ENCODE measurements around the gene KCND1.

Gene KCND1

DNA sequence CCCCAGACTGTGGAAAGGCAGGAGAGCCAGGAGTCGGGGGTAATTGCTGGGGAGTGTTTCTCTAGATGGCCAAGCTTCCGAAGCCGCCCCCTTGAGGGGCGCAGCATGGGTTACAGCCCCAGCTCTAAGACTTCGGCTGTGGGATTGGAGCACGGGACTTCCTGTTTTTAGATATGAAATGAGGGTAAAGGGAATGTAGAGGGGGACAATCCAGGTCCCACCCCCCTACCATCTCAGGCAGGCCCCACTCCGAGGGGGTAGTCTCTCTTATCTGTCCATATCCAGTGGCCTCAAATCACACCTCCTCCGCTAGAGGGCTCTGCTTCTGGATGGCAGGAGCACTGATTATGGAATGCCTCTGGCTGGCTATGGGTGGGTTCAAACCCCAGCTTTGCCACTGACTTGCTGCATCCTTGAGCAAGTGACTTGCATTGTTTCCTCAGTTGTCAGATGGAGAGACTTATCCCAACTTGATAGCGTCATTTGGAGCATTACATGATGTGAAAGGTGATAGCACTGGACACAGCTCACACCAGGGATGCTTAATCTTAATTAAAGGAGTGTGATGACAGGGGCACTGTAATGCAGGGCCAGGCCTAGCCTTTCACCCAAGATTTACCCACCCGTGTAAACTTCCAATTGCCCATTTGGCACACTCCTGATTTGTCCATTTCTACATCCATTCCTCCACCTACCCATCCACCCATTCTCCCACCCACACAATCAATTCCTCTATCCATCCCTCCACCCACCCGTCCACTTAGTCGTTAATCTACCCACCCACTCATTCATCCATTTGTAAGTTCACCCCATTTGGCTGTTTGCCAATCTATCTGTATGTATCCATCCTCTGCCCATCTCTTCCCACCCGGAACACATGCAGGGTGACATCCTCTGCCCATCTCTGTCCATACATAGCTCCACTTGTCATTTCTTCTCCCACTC lies 848 bp upstream of the KCND1 start:
- TF ChIP-seq EZH2 (IDR thresholded peaks at IDR 0.05) (no peak), FOXP2 (optimal IDR thresholded peaks at IDR 0.05; ENCODE audit: control extremely low read depth, extremely low read length, insufficient read depth) (no peak), POLR2AphosphoS5 (IDR thresholded peaks at IDR 0.05; ENCODE audit: borderline replicate concordance, low read depth, low read length) (peak; percentile 10; the same call in 1 of the 2 replicates)
- Histone ChIP-seq H3K9me3 (ENCODE audit: low read depth, low read length) (no peaks in the 10 kb centered on the region), H3K36me3 (ENCODE audit: insufficient read depth, low read length) (no peaks in the 10 kb centered on the region; the same call in 1 of the 2 replicates), H3K9ac (ENCODE audit: insufficient read length) (no peak overlapping the region), H3K27ac (no peak overlapping the region), H3K4me3 (peak overlapping the region; percentile 76)
- DNase-seq (ENCODE audit: low read depth, low spot score), result no peak

DNA sequence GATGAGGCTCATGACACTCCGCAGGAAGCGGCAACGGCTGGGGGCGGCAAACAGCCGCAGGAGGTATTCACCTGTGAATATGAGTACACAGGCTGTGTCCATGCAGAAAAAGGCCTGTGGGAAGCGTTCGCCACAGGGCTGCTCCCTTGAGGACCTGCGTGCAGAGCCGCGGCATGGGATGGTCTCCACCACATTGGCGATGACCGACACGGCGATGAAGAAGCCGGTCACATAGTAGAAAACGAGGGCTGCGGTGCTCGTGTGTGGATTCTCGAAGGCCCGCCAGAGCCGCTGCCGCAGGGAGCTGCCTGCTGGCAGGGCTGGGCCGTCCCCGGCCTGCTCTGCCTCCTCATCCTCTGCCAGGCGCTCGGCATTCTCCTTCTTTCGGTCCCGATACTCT lies 2.2 kb downstream of the KCND1 start:
- H3K9ac ChIP-seq (ENCODE audit: insufficient read length), result no peak overlapping the region
- no peaks in the 10 kb centered on the region for H3K9me3 ChIP-seq (ENCODE audit: low read depth, low read length)
- H3K36me3 ChIP-seq (ENCODE audit: insufficient read depth, low read length), result no peaks in the 10 kb centered on the region
- no peak overlapping the region for H3K27ac ChIP-seq
- DNase-seq (ENCODE audit: low read depth, low spot score), result no peak
- no peak overlapping the region for H3K4me3 ChIP-seq
- TF ChIP-seq FOXP2 (optimal IDR thresholded peaks at IDR 0.05; ENCODE audit: control extremely low read depth, extremely low read length, insufficient read depth) (no peak), POLR2AphosphoS5 (IDR thresholded peaks at IDR 0.05; ENCODE audit: borderline replicate concordance, low read depth, low read length) (no peak), EZH2 (IDR thresholded peaks at IDR 0.05) (no peak)

DNA sequence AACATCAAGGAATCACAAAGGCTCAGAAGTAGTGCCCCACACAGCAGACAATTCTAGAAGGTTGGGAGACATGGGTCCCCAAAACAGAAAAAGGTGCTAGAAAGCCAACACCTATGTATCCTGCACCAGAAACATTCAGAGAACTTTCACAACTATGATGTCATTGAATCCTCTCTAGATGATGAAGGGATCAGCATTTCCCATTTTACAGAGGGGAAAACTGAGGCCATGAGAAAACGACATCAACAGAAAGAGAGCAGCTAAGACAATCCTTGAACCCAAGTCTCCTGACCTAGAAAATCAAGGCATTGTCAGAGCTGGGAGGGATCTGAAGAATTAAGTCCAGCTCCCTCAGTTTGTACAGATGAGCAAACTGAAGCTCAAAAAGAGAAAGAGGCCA lies 3.3 kb downstream of the KCND1 start:
- TF ChIP-seq FOXP2 (optimal IDR thresholded peaks at IDR 0.05; ENCODE audit: control extremely low read depth, extremely low read length, insufficient read depth), result no peak
- no peak for TF ChIP-seq POLR2AphosphoS5 (IDR thresholded peaks at IDR 0.05; ENCODE audit: borderline replicate concordance, low read depth, low read length)
- TF ChIP-seq EZH2 (IDR thresholded peaks at IDR 0.05), result no peak
- Histone ChIP-seq H3K27ac (no peak overlapping the region), H3K4me3 (no peak overlapping the region), H3K9ac (ENCODE audit: insufficient read length) (no peak overlapping the region), H3K36me3 (ENCODE audit: insufficient read depth, low read length) (no peaks in the 10 kb centered on the region), H3K9me3 (ENCODE audit: low read depth, low read length) (no peaks in the 10 kb centered on the region)
- DNase-seq (ENCODE audit: low read depth, low spot score), result no peak

DNA sequence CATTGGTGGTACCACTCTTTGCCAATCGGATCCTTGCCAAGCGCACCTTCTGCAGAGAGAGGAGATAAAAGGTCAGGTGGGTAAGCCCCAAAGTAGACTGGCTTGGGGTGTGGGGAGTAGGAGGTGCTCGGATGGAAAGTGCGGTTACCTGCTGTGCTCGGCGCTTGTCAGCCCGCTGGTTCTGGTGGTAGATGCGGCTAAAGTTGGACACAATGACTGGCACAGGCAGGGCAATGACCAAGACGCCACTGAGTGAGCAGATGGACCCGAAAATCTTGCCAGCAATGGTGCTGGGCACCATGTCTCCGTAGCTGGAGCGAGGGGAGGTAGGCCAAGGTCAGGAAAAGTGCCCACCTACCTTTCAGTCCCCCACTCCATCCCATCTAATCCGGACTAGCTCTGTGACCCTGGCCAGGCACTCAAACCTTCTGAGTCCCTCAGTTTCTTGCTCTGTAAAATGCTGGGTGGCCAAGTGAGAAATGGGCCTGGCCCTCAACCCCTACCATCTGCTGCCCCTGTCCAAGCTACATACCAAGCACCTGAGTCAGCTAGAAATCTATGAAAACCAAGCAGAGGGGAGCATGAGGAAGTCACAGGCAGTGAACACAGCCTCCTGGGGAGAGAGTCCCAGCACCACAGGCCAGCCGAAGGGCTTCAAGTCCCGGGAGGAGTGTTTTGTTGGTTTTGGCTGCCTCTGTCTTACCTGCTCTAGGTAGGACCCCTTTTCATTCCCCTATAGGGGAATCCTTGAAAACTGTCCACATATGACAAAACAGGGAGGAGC lies 4.7 kb downstream of the KCND1 start:
- Histone ChIP-seq H3K4me3 (no peak overlapping the region), H3K9me3 (ENCODE audit: low read depth, low read length) (no peaks in the 10 kb centered on the region), H3K27ac (no peak overlapping the region), H3K36me3 (ENCODE audit: insufficient read depth, low read length) (no peaks in the 10 kb centered on the region), H3K9ac (ENCODE audit: insufficient read length) (no peak overlapping the region)
- TF ChIP-seq FOXP2 (optimal IDR thresholded peaks at IDR 0.05; ENCODE audit: control extremely low read depth, extremely low read length, insufficient read depth) (no peak), EZH2 (IDR thresholded peaks at IDR 0.05) (no peak), POLR2AphosphoS5 (IDR thresholded peaks at IDR 0.05; ENCODE audit: borderline replicate concordance, low read depth, low read length) (no peak)
- DNase-seq (ENCODE audit: low read depth, low spot score), result no peak

DNA sequence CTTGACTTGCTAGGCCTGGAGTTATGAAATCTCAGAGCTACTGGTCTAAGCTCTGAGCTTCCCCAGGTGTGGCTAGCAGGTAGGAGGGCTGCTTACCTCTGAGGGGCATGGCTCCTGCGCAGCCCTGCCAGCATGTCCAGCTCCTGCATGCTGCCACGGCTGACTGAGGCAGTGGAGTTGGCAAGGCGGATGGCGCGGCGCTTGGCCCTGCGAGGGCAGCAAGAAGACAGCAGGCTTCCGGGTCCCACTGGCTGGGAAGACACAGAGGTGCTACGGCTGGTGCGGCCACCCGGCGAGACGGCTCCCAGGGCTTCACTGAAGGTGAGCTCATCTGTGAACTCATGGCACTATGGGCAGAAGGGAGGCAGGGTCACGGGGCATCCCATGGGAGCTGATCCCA lies 5.7 kb downstream of the KCND1 start:
- no peak overlapping the region for H3K9ac ChIP-seq (ENCODE audit: insufficient read length)
- TF ChIP-seq EZH2 (IDR thresholded peaks at IDR 0.05), result no peak
- no peak for TF ChIP-seq POLR2AphosphoS5 (IDR thresholded peaks at IDR 0.05; ENCODE audit: borderline replicate concordance, low read depth, low read length)
- no peak for TF ChIP-seq FOXP2 (optimal IDR thresholded peaks at IDR 0.05; ENCODE audit: control extremely low read depth, extremely low read length, insufficient read depth)
- H3K27ac ChIP-seq, result no peak overlapping the region
- H3K36me3 ChIP-seq (ENCODE audit: insufficient read depth, low read length), result no peaks in the 10 kb centered on the region
- no peak overlapping the region for H3K4me3 ChIP-seq
- no peak for DNase-seq (ENCODE audit: low read depth, low spot score)
- H3K9me3 ChIP-seq (ENCODE audit: low read depth, low read length), result no peaks in the 10 kb centered on the region

DNA sequence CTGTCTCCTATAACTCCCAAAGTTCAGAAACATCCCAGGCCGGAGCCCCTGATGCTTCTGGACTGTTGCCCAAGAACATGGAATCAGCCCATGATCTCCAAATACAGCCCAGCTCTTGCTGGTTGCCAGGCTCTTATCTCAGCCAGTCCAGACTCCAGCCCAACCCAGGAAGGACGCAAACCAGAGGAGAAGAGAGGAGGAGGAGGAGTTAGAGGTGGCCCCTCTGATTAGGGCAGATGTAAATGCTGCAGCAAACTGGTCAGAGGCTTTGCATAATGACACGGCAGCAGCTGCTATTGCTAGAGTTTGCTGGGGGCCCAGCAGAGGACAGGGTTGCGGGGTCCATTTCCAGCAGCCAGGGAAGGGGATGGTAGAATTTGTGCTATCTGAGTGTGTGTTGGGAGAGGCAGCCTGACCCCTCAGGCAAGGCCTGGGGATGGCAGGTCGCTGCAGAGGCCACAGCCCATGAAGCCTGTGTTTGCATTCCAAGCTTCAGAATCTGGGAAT lies 10.0 kb downstream of the KCND1 start:
- H3K4me3 ChIP-seq, result no peak overlapping the region

DNA sequence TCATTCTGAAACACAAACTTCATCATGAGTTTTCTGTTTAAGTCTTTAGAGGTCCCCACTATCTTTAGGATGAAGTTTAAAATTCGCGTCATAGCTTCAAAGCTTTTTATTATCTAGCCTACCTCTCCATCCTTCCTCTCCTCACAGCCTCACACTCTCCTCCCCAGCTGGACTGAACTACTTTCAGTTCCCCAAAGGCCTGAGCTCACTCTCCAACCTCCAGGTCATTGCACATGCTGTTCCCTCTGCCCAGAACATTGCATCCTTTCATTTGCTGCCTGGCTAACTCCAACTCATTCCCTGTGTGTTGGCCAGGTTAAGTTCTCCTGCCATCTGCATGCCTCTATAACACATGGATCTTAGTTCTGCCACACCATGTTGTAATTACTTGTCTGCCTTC lies 11.4 kb downstream of the KCND1 start:
- H3K9ac ChIP-seq (ENCODE audit: insufficient read length), result no peak overlapping the region
- H3K9me3 ChIP-seq (ENCODE audit: low read depth, low read length), result no peaks in the 10 kb centered on the region
- no peak overlapping the region for H3K27ac ChIP-seq
- H3K4me3 ChIP-seq, result no peak overlapping the region
- DNase-seq (ENCODE audit: low read depth, low spot score), result no peak
- no peak for TF ChIP-seq FOXP2 (optimal IDR thresholded peaks at IDR 0.05; ENCODE audit: control extremely low read depth, extremely low read length, insufficient read depth)
- TF ChIP-seq EZH2 (IDR thresholded peaks at IDR 0.05), result no peak
- TF ChIP-seq POLR2AphosphoS5 (IDR thresholded peaks at IDR 0.05; ENCODE audit: borderline replicate concordance, low read depth, low read length), result no peak
- no peaks in the 10 kb centered on the region; the same call in 1 of the 2 replicates for H3K36me3 ChIP-seq (ENCODE audit: insufficient read depth, low read length)

More for the DNA sequence above, 10.0 kb downstream of the KCND1 start:
- TF ChIP-seq FOXP2 (optimal IDR thresholded peaks at IDR 0.05; ENCODE audit: control extremely low read depth, extremely low read length, insufficient read depth) (no peak), EZH2 (IDR thresholded peaks at IDR 0.05) (no peak), POLR2AphosphoS5 (IDR thresholded peaks at IDR 0.05; ENCODE audit: borderline replicate concordance, low read depth, low read length) (no peak)
- H3K36me3 ChIP-seq (ENCODE audit: insufficient read depth, low read length), result no peaks in the 10 kb centered on the region
- no peaks in the 10 kb centered on the region for H3K9me3 ChIP-seq (ENCODE audit: low read depth, low read length)
- no peak overlapping the region for H3K9ac ChIP-seq (ENCODE audit: insufficient read length)
- DNase-seq (ENCODE audit: low read depth, low spot score), result no peak
- no peak overlapping the region for H3K27ac ChIP-seq

DNA sequence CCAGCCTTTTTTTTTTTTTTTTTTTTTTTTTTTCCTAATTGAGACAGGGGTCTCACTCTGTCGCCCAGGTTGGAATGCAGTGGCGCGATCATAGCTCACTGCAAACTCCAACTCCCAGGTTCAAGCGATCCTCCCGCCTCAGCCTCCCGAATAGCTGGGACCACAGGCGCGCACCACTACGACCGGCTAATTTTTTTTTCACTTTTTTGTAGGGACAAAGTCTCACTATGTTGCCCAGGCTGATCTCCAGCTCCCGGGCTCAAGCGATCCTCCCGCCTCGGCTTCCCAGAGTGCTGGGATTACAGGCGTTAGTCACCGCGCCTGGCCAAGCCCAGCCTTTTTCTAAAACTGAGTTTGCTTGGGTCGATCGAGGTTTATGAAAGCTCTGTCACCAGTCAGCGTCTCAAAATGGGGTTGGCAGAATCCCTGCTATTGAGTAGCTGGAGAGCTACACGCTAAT lies 13.0 kb downstream of the KCND1 start:
- Histone ChIP-seq H3K9ac (ENCODE audit: insufficient read length) (peak overlapping the region; percentile 72), H3K27ac (peak overlapping the region; percentile 98), H3K9me3 (ENCODE audit: low read depth, low read length) (no peaks in the 10 kb centered on the region), H3K36me3 (ENCODE audit: insufficient read depth, low read length) (peaks cover 3% of the 10 kb centered on the region; the same call in 1 of the 2 replicates), H3K4me3 (peak overlapping the region; percentile 83)
- TF ChIP-seq POLR2AphosphoS5 (IDR thresholded peaks at IDR 0.05; ENCODE audit: borderline replicate concordance, low read depth, low read length), result no peak; the same call in 1 of the 2 replicates
- TF ChIP-seq FOXP2 (optimal IDR thresholded peaks at IDR 0.05; ENCODE audit: control extremely low read depth, extremely low read length, insufficient read depth), result no peak
- TF ChIP-seq EZH2 (IDR thresholded peaks at IDR 0.05), result no peak
- no peak for DNase-seq (ENCODE audit: low read depth, low spot score)
